Endometrium (tissue), 2 donors: ENCODE results near the gene PRICKLE3.

Source experiments
- FAIRE-seq: peaks from 2 replicates; lab custom pipeline; 2012; peaks lifted over from hg19 to GRCh38; lab: Jason Lieb, UNC
- donor health status: control.
- donor health status: control.

PRICKLE3 gene

DNA sequence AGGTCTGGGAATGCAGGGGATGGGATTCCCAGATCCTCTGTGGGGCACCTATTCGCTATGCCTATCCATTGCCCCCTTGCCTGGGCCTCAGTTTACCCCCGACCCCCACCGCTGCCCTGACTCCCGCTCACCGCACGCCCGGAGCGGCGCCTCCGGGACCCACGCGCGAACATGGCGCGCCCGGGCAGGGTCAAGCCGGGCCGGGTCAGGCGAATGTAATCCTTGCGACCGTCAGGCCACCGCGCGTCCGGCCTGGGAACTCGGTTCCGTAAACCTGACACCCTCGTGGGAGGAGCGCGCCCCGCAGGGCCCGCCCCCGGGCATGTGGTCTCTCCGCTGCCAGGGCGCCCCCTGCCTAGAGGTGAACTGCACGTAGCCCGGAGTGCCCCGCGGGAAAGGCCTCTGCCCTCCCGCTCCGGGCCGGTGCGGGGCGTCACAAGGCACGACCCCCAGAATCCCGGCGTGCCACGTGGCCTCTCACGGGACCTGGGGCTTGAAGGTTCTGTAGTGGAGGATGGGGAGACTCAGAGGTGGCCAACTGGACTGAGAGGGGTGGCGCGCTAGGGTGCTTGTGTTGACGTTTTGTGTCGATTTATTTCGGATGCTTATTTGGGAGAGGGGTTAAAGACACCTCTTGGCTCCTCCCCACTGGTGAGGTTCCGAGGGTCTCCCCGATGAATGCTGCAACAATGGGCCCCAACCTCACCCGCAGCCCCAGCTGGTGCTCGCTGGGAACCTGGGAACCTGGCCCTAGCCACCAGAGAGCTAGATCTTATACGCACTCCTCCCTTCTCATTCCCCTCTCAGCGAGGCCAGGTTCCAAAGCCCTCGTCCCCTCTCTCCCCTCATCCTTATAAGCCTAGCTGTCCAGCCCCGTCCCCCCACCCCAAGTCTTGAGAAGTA is at the start of gene PRICKLE3:
PRICKLE3 (minus strand) TSS at position 249 of the 903 bp plus-strand sequence; CDS start at position 173, 76 bp downstream.
- no peak for FAIRE-seq

DNA sequence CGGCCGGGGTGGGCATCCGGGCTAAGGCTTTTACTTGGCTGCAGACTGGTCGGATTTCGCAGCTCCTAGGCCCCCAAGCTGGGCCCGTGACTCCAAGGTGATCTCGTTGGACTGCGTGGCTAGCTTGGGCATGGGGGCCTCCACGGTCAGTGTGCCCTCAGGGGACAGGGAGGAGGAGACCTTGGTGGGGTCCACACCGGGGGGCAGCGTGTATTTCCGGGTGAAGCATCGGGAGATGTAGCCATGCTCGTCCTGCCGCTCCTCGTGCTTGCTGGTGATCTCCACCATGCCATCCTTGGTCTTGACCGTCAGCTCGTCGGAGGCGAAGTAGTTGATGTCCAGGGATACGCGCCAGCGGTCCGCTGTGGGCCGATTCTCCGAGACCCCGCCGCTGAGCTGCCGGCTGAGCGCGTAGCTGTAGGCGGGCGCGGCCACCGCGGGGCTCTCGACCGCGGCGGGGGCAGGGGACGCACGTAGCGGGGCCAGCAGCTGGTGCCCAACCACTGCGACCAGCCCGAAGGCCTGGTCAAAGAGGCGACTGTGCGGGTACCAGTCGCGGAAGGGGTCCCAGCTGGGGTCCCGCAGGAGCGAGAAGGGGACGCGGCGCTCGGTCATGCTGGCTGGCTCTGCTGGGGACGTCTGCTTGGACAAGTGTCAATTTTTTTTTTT is 47.8 kb upstream of the PRICKLE3 start:
- FAIRE-seq = no peak

DNA sequence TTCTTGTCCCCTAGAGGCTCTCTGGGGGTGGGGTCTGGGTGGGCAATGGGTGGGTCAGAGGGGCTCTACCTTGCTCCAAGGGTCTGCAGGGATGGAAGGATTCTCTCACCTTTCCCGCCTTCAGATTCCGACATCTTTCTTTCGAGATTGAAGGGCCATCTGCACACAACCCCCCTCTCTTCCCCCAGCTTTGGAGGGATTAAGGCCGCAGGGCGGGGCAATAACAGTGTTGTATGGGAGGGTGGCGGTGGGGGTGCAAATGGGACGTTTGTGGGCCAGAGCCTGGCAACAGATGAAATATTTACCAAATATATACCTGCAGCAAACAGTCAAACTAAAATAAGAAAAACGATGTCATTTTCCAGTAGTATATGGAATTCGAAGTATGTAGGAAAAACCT is 47.0 kb upstream of the PRICKLE3 start, which contains the start of gene CACNA1F:
CACNA1F (minus strand) TSS at position 165 of the 400 bp plus-strand sequence; CDS start at position 134, 31 bp downstream.
- FAIRE-seq = no peak

- FAIRE-seq = no peak
Observed at GRCh38 chrX:49232525-49232924, 46.4 kb upstream of the PRICKLE3 start.

GRCh38 chrX:49231333-49232000 is 45.3 kb upstream of the PRICKLE3 start:
- no peak for FAIRE-seq

DNA sequence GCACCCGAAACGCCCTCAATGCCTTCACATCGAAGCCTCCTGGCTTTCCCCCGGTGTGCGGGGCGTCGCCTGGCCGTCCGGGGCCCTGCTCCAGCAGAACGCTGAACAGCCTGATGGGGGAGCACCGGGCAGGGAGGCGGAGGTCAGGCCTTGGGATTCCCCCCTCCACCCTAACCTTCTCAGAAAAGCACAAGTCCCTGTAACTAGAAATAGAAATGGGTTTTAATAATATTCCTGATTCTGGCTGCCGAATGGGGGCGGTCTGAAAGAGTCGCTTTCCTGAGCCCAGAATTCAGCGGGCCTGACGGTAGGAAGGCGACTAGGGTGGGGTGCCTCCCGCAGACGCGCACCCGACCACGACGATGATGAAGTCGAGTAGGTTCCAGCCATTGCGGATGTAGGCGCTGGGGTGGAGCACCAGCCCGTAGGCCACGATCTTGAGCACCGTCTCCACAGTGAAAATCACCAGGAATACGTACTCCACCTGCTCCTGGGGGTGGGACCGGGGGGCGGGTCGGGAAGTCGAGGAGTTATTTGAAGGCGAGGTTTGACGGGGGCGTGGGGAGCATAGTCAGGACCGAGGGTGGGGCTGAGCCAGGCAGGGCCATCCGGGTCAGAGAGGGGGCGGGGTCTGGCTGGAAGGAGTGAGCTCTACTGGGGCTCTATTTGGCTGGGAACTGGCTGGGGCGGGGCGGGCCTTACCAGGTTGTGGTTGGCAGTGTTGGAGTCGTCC is 44.5 kb upstream of the PRICKLE3 start:
- no peak for FAIRE-seq

- no peak for FAIRE-seq
Observed at GRCh38 chrX:49228185-49228584, 42.0 kb upstream of the PRICKLE3 start.

- FAIRE-seq = no peak
Observed at GRCh38 chrX:49227726-49228125, 41.6 kb upstream of the PRICKLE3 start.

DNA sequence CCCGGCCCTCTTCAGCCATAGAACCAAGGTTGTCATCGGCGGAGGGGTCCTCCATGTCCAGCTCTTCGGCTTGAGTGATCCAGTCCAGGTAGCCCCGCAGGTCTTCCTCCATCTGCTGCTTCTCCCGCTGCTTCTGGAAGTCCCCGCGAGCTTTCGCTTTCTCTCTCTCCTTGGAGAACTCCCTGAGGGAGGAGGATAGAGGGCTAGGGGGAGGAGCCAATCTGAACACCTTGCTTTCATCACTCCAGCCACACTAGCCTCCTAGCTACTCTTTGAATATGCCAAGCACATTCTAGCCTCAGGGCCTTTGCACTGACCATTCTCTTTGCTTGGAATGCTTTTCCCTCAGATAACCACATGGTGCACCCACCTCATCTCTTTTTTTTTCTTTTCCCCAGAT is 40.8 kb upstream of the PRICKLE3 start:
- no peak for FAIRE-seq

DNA sequence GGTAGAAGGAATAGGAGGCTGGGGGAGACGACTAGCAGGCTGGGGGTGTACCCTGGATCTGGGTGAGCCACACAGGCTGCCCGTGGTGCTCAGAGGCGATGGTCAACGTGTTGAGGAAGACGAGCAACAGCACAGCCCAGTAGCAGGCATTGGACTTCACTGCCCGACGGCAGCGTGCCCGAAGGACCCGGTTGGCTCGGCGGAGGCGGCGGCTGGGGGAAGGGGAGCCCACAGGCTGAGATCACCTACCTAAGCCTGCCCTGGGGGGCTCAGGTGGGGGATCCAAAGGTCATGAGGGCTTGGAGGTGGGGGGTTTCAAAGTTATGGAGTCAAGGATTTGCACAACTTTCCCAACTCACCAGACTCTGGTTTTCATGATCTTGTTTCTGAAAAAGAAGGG is 39.7 kb upstream of the PRICKLE3 start:
- no peak for FAIRE-seq

- no peak for FAIRE-seq
Observed at GRCh38 chrX:49221868-49222267, 35.7 kb upstream of the PRICKLE3 start.

- FAIRE-seq = no peak
Observed at GRCh38 chrX:49220100-49220499, 33.9 kb upstream of the PRICKLE3 start.

GRCh38 chrX:49214996-49215526 is 28.9 kb upstream of the PRICKLE3 start:
- FAIRE-seq = no peak

DNA sequence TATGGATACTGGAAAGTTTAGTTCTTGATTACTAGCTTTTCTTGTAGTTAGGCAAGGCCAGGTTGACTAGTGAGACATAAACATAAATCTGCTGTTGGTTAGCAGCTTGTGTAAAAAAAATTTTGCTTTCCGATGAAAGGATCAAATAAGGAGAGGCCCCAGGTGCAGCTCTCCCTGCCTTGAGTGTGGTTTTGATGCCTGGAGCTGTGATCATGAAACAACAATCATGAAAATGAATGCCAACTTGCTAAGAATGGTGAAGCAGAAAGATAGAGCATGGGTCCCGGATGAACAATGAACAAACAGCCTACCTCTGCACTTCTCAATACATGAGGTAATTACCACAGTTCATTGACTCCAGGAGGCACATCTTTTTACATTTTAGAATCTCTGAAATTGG is 28.2 kb upstream of the PRICKLE3 start:
- FAIRE-seq = no peak

- FAIRE-seq = no peak
Observed at GRCh38 chrX:49212861-49213260, 26.7 kb upstream of the PRICKLE3 start.

DNA sequence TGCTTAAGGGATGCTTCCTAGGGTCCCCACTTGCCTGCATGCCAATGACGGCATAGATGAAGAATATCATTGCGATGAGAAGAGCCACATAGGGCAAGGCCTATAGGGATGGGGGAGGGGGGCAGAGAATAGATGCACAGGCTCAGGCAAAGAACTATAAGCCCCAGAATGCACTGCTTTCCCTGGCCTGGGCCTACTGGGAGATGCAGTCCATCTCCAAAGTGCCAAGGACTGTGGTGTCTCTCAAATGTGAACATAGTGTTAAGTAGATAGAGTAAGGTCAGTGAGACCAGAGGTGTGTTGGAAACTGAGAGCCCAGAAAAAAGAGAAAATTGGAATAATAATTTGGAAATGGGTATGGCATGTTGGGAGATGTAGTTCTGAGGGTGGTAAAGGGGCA is 26.0 kb upstream of the PRICKLE3 start:
- no peak for FAIRE-seq

GRCh38 chrX:49211074-49211473 is 24.9 kb upstream of the PRICKLE3 start:
- no peak for FAIRE-seq

DNA sequence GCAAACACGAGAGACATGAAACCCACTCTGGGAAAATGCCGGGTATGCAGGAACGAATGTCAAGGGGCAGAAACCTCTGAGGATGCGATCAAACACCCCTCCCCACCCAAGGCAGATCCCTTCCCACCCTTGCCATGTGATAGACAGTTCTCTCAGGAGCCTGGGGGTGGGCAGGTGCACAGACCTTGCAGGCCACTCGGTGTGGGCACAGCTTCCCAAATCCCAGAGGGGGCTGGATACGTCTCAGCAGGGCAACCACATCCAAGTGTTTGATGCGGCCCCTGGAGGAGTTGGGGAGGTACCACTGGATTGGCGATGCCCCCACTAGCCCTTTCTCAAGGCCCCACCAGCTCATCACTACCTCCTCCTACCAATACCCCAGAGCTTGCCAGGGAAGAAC is 24.2 kb upstream of the PRICKLE3 start:
- no peak for FAIRE-seq

GRCh38 chrX:49209434-49210251 is 23.5 kb upstream of the PRICKLE3 start:
- FAIRE-seq = no peak

DNA sequence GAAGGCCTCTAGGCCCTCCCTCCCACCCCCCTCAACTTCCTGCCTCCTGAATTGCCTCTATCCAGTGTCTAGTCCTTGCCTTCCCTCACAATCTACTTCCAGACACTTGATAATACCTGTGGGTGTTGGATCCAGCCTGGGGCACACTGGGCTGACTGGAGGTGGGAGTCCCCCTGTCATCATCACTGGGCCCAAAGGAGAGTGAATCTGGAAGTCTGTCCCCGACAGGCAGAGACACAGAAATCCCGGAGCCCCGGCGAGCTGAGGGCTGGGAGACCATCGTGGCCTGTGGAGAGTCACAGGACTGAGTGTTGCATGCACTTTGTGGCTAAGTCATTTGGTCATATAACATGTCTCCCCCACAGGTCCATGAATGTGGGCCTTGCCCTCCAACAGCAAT is 22.2 kb upstream of the PRICKLE3 start:
- no peak for FAIRE-seq

GRCh38 chrX:49206543-49206942 is 20.4 kb upstream of the PRICKLE3 start:
- FAIRE-seq = no peak
